ENCODE measurements around the gene VWA3B.
"Not testable (repeated sequence)": the region's sequence is repeated elsewhere in the genome, so short reads cannot be mapped to it uniquely, and the experiment has no call there.

Gene VWA3B

GRCh38 chr2:98039085-98039756 is 47.7 kb upstream of the VWA3B start:
- no peak overlapping the region for H3K18ac ChIP-seq (ENCODE audit: low read length)
- no peaks in the 10 kb centered on the region for H3K27me3 ChIP-seq (ENCODE audit: control insufficient read depth in 3 of 3, insufficient read depth in 3 of 3, low read depth in 1 of 3, low read length in 3 of 3)
- H3K27ac ChIP-seq (replicated peaks; ENCODE audit: low read length) = no peak overlapping the region
- no peaks in the 10 kb centered on the region for H3K36me3 ChIP-seq (replicated peaks in 1 of 2; ENCODE audit: control insufficient read depth in 2 of 2, insufficient read depth in 2 of 2, low read length in 2 of 2)
- DNase-seq (ENCODE audit: low spot score) = no peak
- no peak overlapping the region for H2BK12ac ChIP-seq (ENCODE audit: low read length)
- H3K4me3 ChIP-seq (ENCODE audit: low read length in 2 of 2) = no peak overlapping the region
- no peak overlapping the region for H3K4me2 ChIP-seq (ENCODE audit: insufficient read depth, low read length, poor library complexity, severe bottlenecking)
- no peak overlapping the region for H4K8ac ChIP-seq (ENCODE audit: low read depth, low read length)
- H3K4ac ChIP-seq (ENCODE audit: low read length) = no peak overlapping the region
- no peak overlapping the region for H2AK5ac ChIP-seq (ENCODE audit: low read depth, low read length)
- no peak overlapping the region for H2BK120ac ChIP-seq (ENCODE audit: low read depth, low read length)
- no peak overlapping the region for H2BK5ac ChIP-seq (ENCODE audit: low read length)
- WGBS, 2 donors (ENCODE audit: extremely low coverage in 2 of 2, insufficient read length in 2 of 2, insufficient replicate concordance in 1 of 2) = no CpG with 5 or more reads among the region's 12 CpGs
- no peaks in the 10 kb centered on the region for H3K9me3 ChIP-seq (replicated peaks in 1 of 2; ENCODE audit: control insufficient read depth in 2 of 2, insufficient read depth in 1 of 2, low read depth in 1 of 2, low read length in 2 of 2)
- H3K4me1 ChIP-seq (ENCODE audit: control insufficient read depth in 2 of 2, insufficient read depth in 1 of 2, low read depth in 1 of 2, low read length in 2 of 2) = peaks cover 0 to 7% of the 10 kb centered on the region in 2 donors
- no peak overlapping the region for H2AFZ ChIP-seq (ENCODE audit: low read length)
- no peak overlapping the region for H3K9ac ChIP-seq (ENCODE audit: low read depth, low read length, poor library complexity)
- H3K23ac ChIP-seq (ENCODE audit: low read depth, low read length, poor library complexity) = no peak overlapping the region
- H3K14ac ChIP-seq (ENCODE audit: low read length) = no peak overlapping the region
- H3K79me1 ChIP-seq (ENCODE audit: low read depth, low read length) = no peaks in the 10 kb centered on the region
- H4K91ac ChIP-seq (ENCODE audit: low read depth, low read length, poor library complexity) = no peak overlapping the region
- no peak overlapping the region for H2BK15ac ChIP-seq (ENCODE audit: low read length)

- Histone ChIP-seq H2AFZ (ENCODE audit: low read length) (no peak overlapping the region), H4K91ac (ENCODE audit: low read depth, low read length, poor library complexity) (no peak overlapping the region), H4K8ac (ENCODE audit: low read depth, low read length) (peak overlapping the region; percentile 55), H3K36me3 (replicated peaks in 1 of 2; ENCODE audit: control insufficient read depth in 2 of 2, insufficient read depth in 2 of 2, low read length in 2 of 2) (no peaks in the 10 kb centered on the region), H3K18ac (ENCODE audit: low read length) (no peak overlapping the region), H3K79me1 (ENCODE audit: low read depth, low read length) (no peaks in the 10 kb centered on the region), H2BK15ac (ENCODE audit: low read length) (no peak overlapping the region), H2BK12ac (ENCODE audit: low read length) (no peak overlapping the region), H3K14ac (ENCODE audit: low read length) (no peak overlapping the region), H2AK5ac (ENCODE audit: low read depth, low read length) (no peak overlapping the region), H3K27ac (replicated peaks; ENCODE audit: low read length) (no peak overlapping the region), H3K4me1 (ENCODE audit: control insufficient read depth in 2 of 2, insufficient read depth in 1 of 2, low read depth in 1 of 2, low read length in 2 of 2) (peaks cover 0 to 3% of the 10 kb centered on the region in 2 donors), H3K23ac (ENCODE audit: low read depth, low read length, poor library complexity) (no peak overlapping the region), H3K4me3 (ENCODE audit: low read length in 2 of 2) (no peak overlapping the region), H2BK5ac (ENCODE audit: low read length) (no peak overlapping the region), H2BK120ac (ENCODE audit: low read depth, low read length) (no peak overlapping the region), H3K9ac (ENCODE audit: low read depth, low read length, poor library complexity) (no peak overlapping the region), H3K4ac (ENCODE audit: low read length) (no peak overlapping the region), H3K9me3 (replicated peaks in 1 of 2; ENCODE audit: control insufficient read depth in 2 of 2, insufficient read depth in 1 of 2, low read depth in 1 of 2, low read length in 2 of 2) (no peaks in the 10 kb centered on the region), H3K27me3 (ENCODE audit: control insufficient read depth in 3 of 3, insufficient read depth in 3 of 3, low read depth in 1 of 3, low read length in 3 of 3) (no peaks in the 10 kb centered on the region), H3K4me2 (ENCODE audit: insufficient read depth, low read length, poor library complexity, severe bottlenecking) (no peak overlapping the region)
- no peak for DNase-seq (ENCODE audit: low spot score)
- WGBS, 2 donors (ENCODE audit: extremely low coverage in 2 of 2, insufficient read length in 2 of 2, insufficient replicate concordance in 1 of 2) = no CpG with 5 or more reads among the region's 8 CpGs
Measured at GRCh38 chr2:98040331-98040939, 46.5 kb upstream of the VWA3B start.

- Histone ChIP-seq H3K27ac (replicated peaks; ENCODE audit: low read length) (no peak overlapping the region), H4K8ac (ENCODE audit: low read depth, low read length) (no peak overlapping the region), H3K4me2 (ENCODE audit: insufficient read depth, low read length, poor library complexity, severe bottlenecking) (no peak overlapping the region), H2BK120ac (ENCODE audit: low read depth, low read length) (no peak overlapping the region), H3K4me1 (ENCODE audit: control insufficient read depth in 2 of 2, insufficient read depth in 1 of 2, low read depth in 1 of 2, low read length in 2 of 2) (no peaks in the 10 kb centered on the region), H3K9ac (ENCODE audit: low read depth, low read length, poor library complexity) (no peak overlapping the region), H2BK5ac (ENCODE audit: low read length) (no peak overlapping the region), H2BK12ac (ENCODE audit: low read length) (no peak overlapping the region), H3K23ac (ENCODE audit: low read depth, low read length, poor library complexity) (no peak overlapping the region), H3K79me1 (ENCODE audit: low read depth, low read length) (no peaks in the 10 kb centered on the region), H3K9me3 (replicated peaks in 1 of 2; ENCODE audit: control insufficient read depth in 2 of 2, insufficient read depth in 1 of 2, low read depth in 1 of 2, low read length in 2 of 2) (no peaks in the 10 kb centered on the region), H2AK5ac (ENCODE audit: low read depth, low read length) (no peak overlapping the region), H3K18ac (ENCODE audit: low read length) (no peak overlapping the region), H3K4me3 (ENCODE audit: low read length in 2 of 2) (no peak overlapping the region), H2AFZ (ENCODE audit: low read length) (no peak overlapping the region), H2BK15ac (ENCODE audit: low read length) (no peak overlapping the region), H3K4ac (ENCODE audit: low read length) (no peak overlapping the region), H3K14ac (ENCODE audit: low read length) (no peak overlapping the region), H3K27me3 (ENCODE audit: control insufficient read depth in 3 of 3, insufficient read depth in 3 of 3, low read depth in 1 of 3, low read length in 3 of 3) (no peaks in the 10 kb centered on the region), H4K91ac (ENCODE audit: low read depth, low read length, poor library complexity) (no peak overlapping the region), H3K36me3 (replicated peaks in 1 of 2; ENCODE audit: control insufficient read depth in 2 of 2, insufficient read depth in 2 of 2, low read length in 2 of 2) (no peaks in the 10 kb centered on the region)
- DNase-seq (ENCODE audit: low spot score) = no peak
- WGBS, 2 donors (ENCODE audit: extremely low coverage in 2 of 2, insufficient read length in 2 of 2, insufficient replicate concordance in 1 of 2) = no CpG with 5 or more reads among the region's 1 CpG
Measured at GRCh38 chr2:98043101-98043500, 43.9 kb upstream of the VWA3B start.

- not testable (repeated sequence) for H3K9me3 ChIP-seq (replicated peaks in 1 of 2; ENCODE audit: control insufficient read depth in 2 of 2, insufficient read depth in 1 of 2, low read depth in 1 of 2, low read length in 2 of 2); H3K79me1 ChIP-seq (ENCODE audit: low read depth, low read length); H3K4me3 ChIP-seq (ENCODE audit: low read length in 2 of 2); DNase-seq (ENCODE audit: low spot score); H3K36me3 ChIP-seq (replicated peaks in 1 of 2; ENCODE audit: control insufficient read depth in 2 of 2, insufficient read depth in 2 of 2, low read length in 2 of 2); H4K8ac ChIP-seq (ENCODE audit: low read depth, low read length); H2AFZ ChIP-seq (ENCODE audit: low read length); H2AK5ac ChIP-seq (ENCODE audit: low read depth, low read length); H3K23ac ChIP-seq (ENCODE audit: low read depth, low read length, poor library complexity); H3K18ac ChIP-seq (ENCODE audit: low read length); H4K91ac ChIP-seq (ENCODE audit: low read depth, low read length, poor library complexity); H3K14ac ChIP-seq (ENCODE audit: low read length); H2BK15ac ChIP-seq (ENCODE audit: low read length); H3K4ac ChIP-seq (ENCODE audit: low read length); H3K4me2 ChIP-seq (ENCODE audit: insufficient read depth, low read length, poor library complexity, severe bottlenecking); H2BK5ac ChIP-seq (ENCODE audit: low read length); H3K9ac ChIP-seq (ENCODE audit: low read depth, low read length, poor library complexity); H3K27ac ChIP-seq (replicated peaks; ENCODE audit: low read length); H3K4me1 ChIP-seq (ENCODE audit: control insufficient read depth in 2 of 2, insufficient read depth in 1 of 2, low read depth in 1 of 2, low read length in 2 of 2); H2BK12ac ChIP-seq (ENCODE audit: low read length); H3K27me3 ChIP-seq (ENCODE audit: control insufficient read depth in 3 of 3, insufficient read depth in 3 of 3, low read depth in 1 of 3, low read length in 3 of 3); H2BK120ac ChIP-seq (ENCODE audit: low read depth, low read length)
- no CpG with 5 or more reads among the region's 2 CpGs for WGBS, 2 donors (ENCODE audit: extremely low coverage in 2 of 2, insufficient read length in 2 of 2, insufficient replicate concordance in 1 of 2)
Measured at GRCh38 chr2:98044730-98045129, 42.2 kb upstream of the VWA3B start.

All from neuronal stem cell (in vitro differentiated cells).